ENCODE measurements around the gene RPS19.

GRCh38 chr19:41892173-41892902 is 32.3 kb downstream of the RPS19 start:
- TF ChIP-seq CTCF (IDR thresholded peaks at IDR 0.05; ENCODE audit: low read depth, low read length, missing input control) (no peak), TAF1 (conservative IDR thresholded peaks at IDR 0.05) (no peak), REST (IDR thresholded peaks at IDR 0.05) (no peak), HNF4A (conservative IDR thresholded peaks at IDR 0.05) (no peak), MAX (IDR thresholded peaks at IDR 0.05) (no peak), RXRA (IDR thresholded peaks at IDR 0.05) (no peak), GABPA (IDR thresholded peaks at IDR 0.05 in 1 of 2, conservative IDR thresholded peaks at IDR 0.05 in 1 of 2) (no peak), FOXA2 (IDR thresholded peaks at IDR 0.05) (no peak), ATF3 (IDR thresholded peaks at IDR 0.05) (no peak)
